Measurements from ENCODE around the gene HOXC9. TPM values are rescaled to one million over a fixed set of nuclear protein-coding genes. Genes with fewer than 3 reads are reported as not detected.

The HOXC9 gene
- total and polyA plus RNA-seq, 9 of the 15 experiments (the other 6 are each of a cell fraction or from before 2014, with no cell fraction given), result 1.1 to 10.5 (median 9.3) TPM

DNA sequence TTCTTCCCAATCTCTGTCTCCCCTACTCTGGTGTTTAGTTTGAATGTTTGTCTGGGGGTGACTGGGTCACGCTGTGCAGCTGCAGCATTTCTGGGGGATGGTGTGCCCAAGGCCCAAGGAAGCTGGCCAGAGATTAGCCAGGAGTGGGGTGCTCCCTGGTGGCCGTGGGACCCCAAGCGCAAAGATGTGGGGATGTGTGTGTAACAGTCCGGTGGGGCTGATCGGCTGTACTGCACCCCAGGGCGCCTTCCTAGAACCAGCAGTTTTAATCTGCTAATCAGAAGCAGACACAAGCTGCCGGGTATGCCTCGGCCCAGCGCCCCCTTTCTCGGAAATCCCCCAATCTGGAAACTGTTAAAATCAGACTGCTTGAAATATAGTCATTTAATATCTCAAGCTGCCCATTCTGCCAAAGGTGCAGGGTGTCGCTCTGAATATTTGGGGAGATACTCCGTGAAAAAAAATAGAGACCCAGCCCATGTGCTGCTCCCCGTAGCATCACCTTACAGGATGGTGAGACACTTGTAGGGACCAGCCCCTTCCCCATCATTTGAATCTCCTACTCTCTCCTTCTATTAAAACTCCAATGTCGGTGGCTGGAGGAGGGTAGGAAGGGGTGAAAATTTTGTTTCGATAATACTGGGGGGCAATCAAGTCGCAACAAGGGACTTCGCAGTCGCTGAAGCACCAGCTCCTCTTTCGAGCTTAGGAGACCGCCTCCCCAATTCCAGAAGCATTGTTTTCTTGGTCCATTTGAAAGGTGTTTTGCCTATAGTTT lies 4.3 kb downstream of the HOXC9 start:
- BruUV-seq (replicated peaks), result no TSS peak
- intact Hi-C loops (cut with micrococcal nuclease), result loop anchor here (2.0 kb wide), 1 partner anchor 19 kb away; the partner anchor contains the start of gene HOXC10
- Histone ChIP-seq H3K9ac (ENCODE audit: insufficient read depth in 1 of 2, low read depth in 2 of 2, low read length in 2 of 2) (peak overlapping the region in 1 of 2 experiments; percentile 61; a peak in 1 of 4 replicates), H3K27me3 (ENCODE audit: control insufficient read depth in 2 of 2, insufficient read depth in 2 of 2, low read length in 2 of 2) (no peaks in the 10 kb centered on the region), H4K20me1 (replicated peaks; ENCODE audit: control insufficient read depth, insufficient read depth, low read length) (no peaks in the 10 kb centered on the region; the same call in 1 of the 2 replicates), H3K4me2 (ENCODE audit: insufficient read depth, low read length) (no peak overlapping the region), H2AFZ (ENCODE audit: low read depth, low read length) (no peak overlapping the region), H3K9me1 (ENCODE audit: control insufficient read depth, insufficient read depth, low read length) (no peaks in the 10 kb centered on the region), H3K36me3 (ENCODE audit: control insufficient read depth, insufficient read depth, low read length) (no peaks in the 10 kb centered on the region), H3K9me3 (replicated peaks; ENCODE audit: control insufficient read depth, insufficient read depth, low read depth, low read length) (no peaks in the 10 kb centered on the region), H3K79me2 (ENCODE audit: control insufficient read depth, insufficient read depth, low read length) (peaks cover 19% of the 10 kb centered on the region), H3K4me3 (no peak overlapping the region), H3K27ac (ENCODE audit: extremely low read depth, low read depth, low read length) (no peak overlapping the region), H3K4me1 (replicated peaks in 1 of 2; ENCODE audit: control insufficient read depth in 2 of 2, insufficient read depth in 2 of 2, low read length in 2 of 2) (peaks cover 21 to 55% of the 10 kb centered on the region in 2 experiments)
- ATAC-seq (peak; percentile 26), FAIRE-seq (peak; percentile 66), DNase-seq (ENCODE audit: extremely low read depth in 1 of 4, low spot score in 3 of 4) (peak in 2 of 4 experiments; percentile 60 to 72)
- ChIA-PET CTCF (ENCODE audit: low intra/inter-chr PET ratio) (interaction anchor here (1.0 to 3.0 kb wide), 5 partner anchors 18 to 211 kb away, joined by 3 to 42 read pairs (median 17); partner anchors contain the start of gene HOXC10), POLR2A (interaction anchor here (0.6 to 1.9 kb wide), 3 partner anchors 197 to 423 kb away, joined by 3 to 8 read pairs (median 4); no protein-coding TSS in a partner anchor)
- in situ Hi-C loops (cut with MboI), result no loop called here
- 23% methylated on average over 20 of the region's 20 CpGs for WGBS (ENCODE audit: insufficient coverage, low coverage, missing lambda C conversion rate)
- TF ChIP-seq KDM1A (IDR thresholded peaks at IDR 0.05) (0 out of 4 replicates have a peak, but pooled peaks of 1 of the 2 experiments have one; percentile 22), ZBTB7A (IDR thresholded peaks at IDR 0.05; ENCODE audit: borderline replicate concordance, control insufficient read depth, low read depth, low read length) (peak; percentile 47; the same call in 1 of the 2 replicates), RAD21 (CRISPR knock-in tag; conservative IDR thresholded peaks at IDR 0.05 in 1 of 2, IDR thresholded peaks at IDR 0.05 in 1 of 2) (peak; percentile 43 to 60), RBM14 (IDR thresholded peaks at IDR 0.05; ENCODE audit: borderline replicate concordance, insufficient read depth, low read depth, low read length) (no peak), HNRNPUL1 (IDR thresholded peaks at IDR 0.05; ENCODE audit: low read length) (no peak), ZNF431 (CRISPR knock-in tag; IDR thresholded peaks at IDR 0.05) (no peak), ATF1 (CRISPR knock-in tag; IDR thresholded peaks at IDR 0.05) (no peak), ATF1 (tag; IDR thresholded peaks at IDR 0.05) (no peak), CBFA2T3 (IDR thresholded peaks at IDR 0.05) (peak; percentile 55)
- TF ChIP-seq, protein P1, sequence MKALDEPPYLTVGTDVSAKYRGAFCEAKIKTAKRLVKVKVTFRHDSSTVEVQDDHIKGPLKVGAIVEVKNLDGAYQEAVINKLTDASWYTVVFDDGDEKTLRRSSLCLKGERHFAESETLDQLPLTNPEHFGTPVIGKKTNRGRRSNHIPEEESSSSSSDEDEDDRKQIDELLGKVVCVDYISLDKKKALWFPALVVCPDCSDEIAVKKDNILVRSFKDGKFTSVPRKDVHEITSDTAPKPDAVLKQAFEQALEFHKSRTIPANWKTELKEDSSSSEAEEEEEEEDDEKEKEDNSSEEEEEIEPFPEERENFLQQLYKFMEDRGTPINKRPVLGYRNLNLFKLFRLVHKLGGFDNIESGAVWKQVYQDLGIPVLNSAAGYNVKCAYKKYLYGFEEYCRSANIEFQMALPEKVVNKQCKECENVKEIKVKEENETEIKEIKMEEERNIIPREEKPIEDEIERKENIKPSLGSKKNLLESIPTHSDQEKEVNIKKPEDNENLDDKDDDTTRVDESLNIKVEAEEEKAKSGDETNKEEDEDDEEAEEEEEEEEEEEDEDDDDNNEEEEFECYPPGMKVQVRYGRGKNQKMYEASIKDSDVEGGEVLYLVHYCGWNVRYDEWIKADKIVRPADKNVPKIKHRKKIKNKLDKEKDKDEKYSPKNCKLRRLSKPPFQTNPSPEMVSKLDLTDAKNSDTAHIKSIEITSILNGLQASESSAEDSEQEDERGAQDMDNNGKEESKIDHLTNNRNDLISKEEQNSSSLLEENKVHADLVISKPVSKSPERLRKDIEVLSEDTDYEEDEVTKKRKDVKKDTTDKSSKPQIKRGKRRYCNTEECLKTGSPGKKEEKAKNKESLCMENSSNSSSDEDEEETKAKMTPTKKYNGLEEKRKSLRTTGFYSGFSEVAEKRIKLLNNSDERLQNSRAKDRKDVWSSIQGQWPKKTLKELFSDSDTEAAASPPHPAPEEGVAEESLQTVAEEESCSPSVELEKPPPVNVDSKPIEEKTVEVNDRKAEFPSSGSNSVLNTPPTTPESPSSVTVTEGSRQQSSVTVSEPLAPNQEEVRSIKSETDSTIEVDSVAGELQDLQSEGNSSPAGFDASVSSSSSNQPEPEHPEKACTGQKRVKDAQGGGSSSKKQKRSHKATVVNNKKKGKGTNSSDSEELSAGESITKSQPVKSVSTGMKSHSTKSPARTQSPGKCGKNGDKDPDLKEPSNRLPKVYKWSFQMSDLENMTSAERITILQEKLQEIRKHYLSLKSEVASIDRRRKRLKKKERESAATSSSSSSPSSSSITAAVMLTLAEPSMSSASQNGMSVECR (CRISPR knock-in tag; IDR thresholded peaks at IDR 0.05), result no peak
- TF ChIP-seq, protein P2, sequence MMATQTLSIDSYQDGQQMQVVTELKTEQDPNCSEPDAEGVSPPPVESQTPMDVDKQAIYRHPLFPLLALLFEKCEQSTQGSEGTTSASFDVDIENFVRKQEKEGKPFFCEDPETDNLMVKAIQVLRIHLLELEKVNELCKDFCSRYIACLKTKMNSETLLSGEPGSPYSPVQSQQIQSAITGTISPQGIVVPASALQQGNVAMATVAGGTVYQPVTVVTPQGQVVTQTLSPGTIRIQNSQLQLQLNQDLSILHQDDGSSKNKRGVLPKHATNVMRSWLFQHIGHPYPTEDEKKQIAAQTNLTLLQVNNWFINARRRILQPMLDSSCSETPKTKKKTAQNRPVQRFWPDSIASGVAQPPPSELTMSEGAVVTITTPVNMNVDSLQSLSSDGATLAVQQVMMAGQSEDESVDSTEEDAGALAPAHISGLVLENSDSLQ (IDR thresholded peaks at IDR 0.05), result no peak
- TF ChIP-seq, protein P3, sequence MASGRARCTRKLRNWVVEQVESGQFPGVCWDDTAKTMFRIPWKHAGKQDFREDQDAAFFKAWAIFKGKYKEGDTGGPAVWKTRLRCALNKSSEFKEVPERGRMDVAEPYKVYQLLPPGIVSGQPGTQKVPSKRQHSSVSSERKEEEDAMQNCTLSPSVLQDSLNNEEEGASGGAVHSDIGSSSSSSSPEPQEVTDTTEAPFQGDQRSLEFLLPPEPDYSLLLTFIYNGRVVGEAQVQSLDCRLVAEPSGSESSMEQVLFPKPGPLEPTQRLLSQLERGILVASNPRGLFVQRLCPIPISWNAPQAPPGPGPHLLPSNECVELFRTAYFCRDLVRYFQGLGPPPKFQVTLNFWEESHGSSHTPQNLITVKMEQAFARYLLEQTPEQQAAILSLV (tag; IDR thresholded peaks at IDR 0.05), result no peak
